Smooth muscle cell (in vitro differentiated cells): ENCODE data around the gene CLMP. TPM values are rescaled to one million over a fixed set of nuclear protein-coding genes. Genes with fewer than 3 reads are reported as not detected.

Experiments used
- DNase-seq: peaks from one replicate; lab custom pipeline; 2025; ENCODE audit not compliant: unreplicated experiment; lab: John Stamatoyannopoulos, UW
- H2AFZ ChIP-seq: fragments of 200-600 bp; sonication (generic); 2 replicates; pipeline ENCODE4 v1.6.0; 2016; ENCODE audit warnings: antibody characterized with exemption, low read depth, mild to moderate bottlenecking
- H3F3A ChIP-seq: fragments of 200-600 bp; sonication (generic); 2 replicates; pipeline ENCODE4 v1.6.0; 2017; ENCODE audit warnings: antibody characterized with exemption, low read depth
- H3K27ac ChIP-seq: fragments of 200-600 bp; sonication (generic); 2 replicates; pipeline ENCODE4 v1.5.1; 2016; ENCODE audit warnings: low read depth, mild to moderate bottlenecking
- H3K27me3 ChIP-seq: fragments of 200-600 bp; sonication (generic); 2 replicates; pipeline ENCODE4 v1.6.1; 2016; ENCODE audit warnings: low read depth, mild to moderate bottlenecking
- H3K36me3 ChIP-seq: fragments of 200-600 bp; sonication (generic); 2 replicates; pipeline ENCODE4 v1.5.1; 2016; ENCODE audit warnings: low read depth
- H3K4me1 ChIP-seq: fragments of 200-600 bp; sonication (generic); 2 replicates; pipeline ENCODE4 v1.5.1; 2016; ENCODE audit warnings: low read depth
- H3K4me2 ChIP-seq: fragments of 200-600 bp; sonication (generic); 2 replicates; pipeline ENCODE4 v1.6.0; 2016; ENCODE audit warnings: mild to moderate bottlenecking
- H3K4me3 ChIP-seq: fragments of 200-600 bp; sonication (generic); 2 replicates; pipeline ENCODE4 v1.5.1; 2016; ENCODE audit warnings: mild to moderate bottlenecking
- H3K79me2 ChIP-seq: fragments of 200-600 bp; sonication (generic); 2 replicates; pipeline ENCODE4 v1.6.0; 2016; ENCODE audit warnings: low read depth, mild to moderate bottlenecking
- H3K9ac ChIP-seq: fragments of 200-600 bp; sonication (generic); 2 replicates; pipeline ENCODE4 v1.6.0; 2016; ENCODE audit warnings: low read depth
- H3K9me3 ChIP-seq: fragments of 200-600 bp; sonication (generic); replicated peaks from 2 replicates; pipeline ENCODE4 v1.5.1; 2016; ENCODE audit warnings: low read depth
- H4K20me1 ChIP-seq: fragments of 200-600 bp; sonication (generic); 2 replicates; pipeline ENCODE4 v1.6.0; 2016; ENCODE audit warnings: low read depth
- CTCF ChIP-seq: fragments of 200-600 bp; sonication (generic); IDR thresholded peaks from 2 replicates; pipeline ENCODE4 v1.5.1; 2017; ENCODE audit warnings: borderline replicate concordance, mild to moderate bottlenecking, antibody characterized with exemption; ENCODE audit not compliant: insufficient read depth, poor library complexity, severe bottlenecking
- WGBS: methylation state at CpG from one replicate; pipeline ENCODE4 v1.1.7; 2016; ENCODE audit warnings: low lambda C conversion rate; 5-methylcytosine and 5-hydroxymethylcytosine counted together
- polyA plus RNA-seq: library from polyadenylated mRNA; unstranded; fragments of >200 nt; fragmentation: Nextera tagmentation; extraction: Ambion mirVana; gene quantifications from 2 replicates; pipeline ENCODE4 v1.2.1, GENCODE V29; 2016
- total RNA-seq: library from RNA; depleted of rRNA; stranded (reverse); fragments of >200 nt; gene quantifications from 2 replicates; pipeline ENCODE4 v1.2.3, GENCODE V29; 2014

The CLMP gene
- total and polyA plus RNA-seq, 2 experiments from 2014 or later = 74.0 to 176 TPM

GRCh38 chr11:123187665-123188507 is 7.2 kb downstream of the CLMP start:
- no peak for TF ChIP-seq CTCF
- Histone ChIP-seq H3F3A (peaks cover 20% of the 10 kb centered on the region), H3K4me1 (peaks cover 25% of the 10 kb centered on the region), H4K20me1 (peaks cover 2% of the 10 kb centered on the region), H3K9ac (peak overlapping the region; percentile 81), H3K27ac (peak overlapping the region; percentile 93), H3K36me3 (no peaks in the 10 kb centered on the region), H2AFZ (no peak overlapping the region), H3K9me3 (no peaks in the 10 kb centered on the region), H3K4me2 (peak overlapping the region; percentile 84), H3K27me3 (no peaks in the 10 kb centered on the region), H3K79me2 (peaks cover 86% of the 10 kb centered on the region), H3K4me3 (peak overlapping the region; percentile 21)
- no peak for DNase-seq
- WGBS = 37% methylated on average over 17 of the region's 17 CpGs

GRCh38 chr11:123187248-123187647 is 7.8 kb downstream of the CLMP start:
- TF ChIP-seq CTCF = no peak
- H3K4me1 ChIP-seq = peaks cover 23% of the 10 kb centered on the region
- H2AFZ ChIP-seq = no peak overlapping the region
- DNase-seq = no peak
- no peaks in the 10 kb centered on the region for H3K27me3 ChIP-seq
- no peaks in the 10 kb centered on the region for H4K20me1 ChIP-seq
- H3K9me3 ChIP-seq = no peaks in the 10 kb centered on the region
- H3K79me2 ChIP-seq = peaks cover 86% of the 10 kb centered on the region
- H3K4me2 ChIP-seq = peak overlapping the region; percentile 84
- WGBS = 76% methylated on average over 4 of the region's 4 CpGs
- peak overlapping the region; percentile 93 for H3K27ac ChIP-seq
- no peak overlapping the region for H3K4me3 ChIP-seq
- H3K9ac ChIP-seq = peak overlapping the region; percentile 81
- H3F3A ChIP-seq = peaks cover 20% of the 10 kb centered on the region
- no peaks in the 10 kb centered on the region for H3K36me3 ChIP-seq

- H3K79me2 ChIP-seq = peaks cover 85% of the 10 kb centered on the region
Measured at GRCh38 chr11:123186286-123186685, 8.8 kb downstream of the CLMP start.

More at GRCh38 chr11:123186286-123186685, 8.8 kb downstream of the CLMP start:
- no peaks in the 10 kb centered on the region for H3K9me3 ChIP-seq
- WGBS = 78% methylated on average over 8 of the region's 8 CpGs
- DNase-seq = no peak
- peak overlapping the region; percentile 11 for H3K27ac ChIP-seq
- H3K4me3 ChIP-seq = no peak overlapping the region
- no peaks in the 10 kb centered on the region for H4K20me1 ChIP-seq
- peaks cover 23% of the 10 kb centered on the region for H3K4me1 ChIP-seq
- H2AFZ ChIP-seq = no peak overlapping the region
- H3K36me3 ChIP-seq = no peaks in the 10 kb centered on the region
- H3F3A ChIP-seq = peaks cover 20% of the 10 kb centered on the region
- no peaks in the 10 kb centered on the region for H3K27me3 ChIP-seq
- TF ChIP-seq CTCF = no peak
- H3K4me2 ChIP-seq = no peak overlapping the region
- H3K9ac ChIP-seq = no peak overlapping the region
